ENCODE data around the gene TRMT2B.

DNA sequence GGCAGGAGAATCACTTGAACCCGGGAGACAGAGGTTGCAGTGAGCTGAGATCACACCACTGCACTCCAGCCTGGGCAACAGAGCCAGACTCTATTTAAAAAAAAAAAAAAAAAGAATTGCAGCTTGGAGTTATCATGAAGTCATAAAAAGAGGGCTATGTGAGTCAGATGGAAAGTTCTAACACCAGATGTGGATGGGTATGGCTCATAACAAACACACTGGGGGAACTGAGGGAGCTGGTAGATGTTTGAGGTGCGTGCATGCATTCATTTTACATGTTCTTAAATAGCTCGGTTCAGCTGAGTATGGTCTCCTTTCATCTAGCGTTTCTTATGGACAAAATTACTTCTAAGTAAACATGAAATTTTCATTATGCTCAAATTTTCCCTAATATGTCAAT lies 11.7 kb downstream of the TRMT2B start:
- no peak for TF ChIP-seq POLR2A (IDR thresholded peaks at IDR 0.05)
- TF ChIP-seq, protein P1, sequence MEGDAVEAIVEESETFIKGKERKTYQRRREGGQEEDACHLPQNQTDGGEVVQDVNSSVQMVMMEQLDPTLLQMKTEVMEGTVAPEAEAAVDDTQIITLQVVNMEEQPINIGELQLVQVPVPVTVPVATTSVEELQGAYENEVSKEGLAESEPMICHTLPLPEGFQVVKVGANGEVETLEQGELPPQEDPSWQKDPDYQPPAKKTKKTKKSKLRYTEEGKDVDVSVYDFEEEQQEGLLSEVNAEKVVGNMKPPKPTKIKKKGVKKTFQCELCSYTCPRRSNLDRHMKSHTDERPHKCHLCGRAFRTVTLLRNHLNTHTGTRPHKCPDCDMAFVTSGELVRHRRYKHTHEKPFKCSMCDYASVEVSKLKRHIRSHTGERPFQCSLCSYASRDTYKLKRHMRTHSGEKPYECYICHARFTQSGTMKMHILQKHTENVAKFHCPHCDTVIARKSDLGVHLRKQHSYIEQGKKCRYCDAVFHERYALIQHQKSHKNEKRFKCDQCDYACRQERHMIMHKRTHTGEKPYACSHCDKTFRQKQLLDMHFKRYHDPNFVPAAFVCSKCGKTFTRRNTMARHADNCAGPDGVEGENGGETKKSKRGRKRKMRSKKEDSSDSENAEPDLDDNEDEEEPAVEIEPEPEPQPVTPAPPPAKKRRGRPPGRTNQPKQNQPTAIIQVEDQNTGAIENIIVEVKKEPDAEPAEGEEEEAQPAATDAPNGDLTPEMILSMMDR (IDR thresholded peaks at IDR 0.05): no peak
- TF ChIP-seq POLR2AphosphoS5 (IDR thresholded peaks at IDR 0.05; ENCODE audit: insufficient read depth in 1 of 2, low read depth in 1 of 2): no peak

Data from vagina (tissue), 2 donors.